Measurements from ENCODE around the gene KCTD13. TPM values are rescaled to one million over a fixed set of nuclear protein-coding genes. Genes with fewer than 3 reads are reported as not detected.
"Not testable (repeated sequence)": the region's sequence is repeated elsewhere in the genome, so short reads cannot be mapped to it uniquely, and the experiment has no call there.

KCTD13 gene
- total RNA-seq, 4 donors from 2014 or later, result 14.4 to 25.7 (median 18.8) TPM

DNA sequence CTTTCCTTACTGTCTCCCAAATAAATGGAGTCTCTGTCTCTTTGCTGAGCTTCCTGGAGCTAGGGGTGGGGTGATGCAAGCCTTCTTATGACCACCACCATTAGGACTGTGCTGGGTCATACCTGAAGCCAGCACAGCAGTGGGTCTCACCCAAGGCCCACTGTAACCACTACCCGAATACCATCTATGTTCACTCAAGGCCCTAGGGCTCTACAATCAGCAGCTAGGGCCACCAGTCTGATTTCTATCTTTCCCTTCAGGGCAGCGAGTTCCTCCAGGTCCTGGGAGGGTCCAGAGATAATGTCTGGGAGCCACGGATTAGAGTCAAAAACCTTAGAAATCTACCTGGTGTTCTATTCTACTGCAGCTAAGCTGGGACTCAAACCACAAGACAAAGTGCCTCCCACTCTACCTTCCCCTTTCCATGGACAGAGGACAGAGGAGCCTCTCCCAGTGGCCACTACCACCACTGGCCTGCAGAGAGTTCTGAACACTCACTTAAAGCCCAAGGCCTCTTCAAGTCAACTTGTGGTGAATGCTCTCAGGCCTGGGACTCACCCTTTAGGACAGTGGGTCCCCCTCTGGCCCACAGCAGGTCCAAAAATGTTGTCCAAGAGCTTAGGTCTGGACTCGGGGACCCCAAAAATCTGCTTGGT lies 24.9 kb upstream of the KCTD13 start:
- 94% methylated on average over 4 of the region's 4 CpGs for WGBS
- no peak for DNase-seq (ENCODE audit: extremely low spot score)
- Histone ChIP-seq H3K4me3 (no peak overlapping the region), H3K36me3 (no peaks in the 10 kb centered on the region), H3K27ac (replicated peaks in 1 of 4) (no peak overlapping the region), H3K4me1 (no peaks in the 10 kb centered on the region), H3K9me3 (no peaks in the 10 kb centered on the region), H3K27me3 (no peaks in the 10 kb centered on the region)
- TF ChIP-seq, protein P1, sequence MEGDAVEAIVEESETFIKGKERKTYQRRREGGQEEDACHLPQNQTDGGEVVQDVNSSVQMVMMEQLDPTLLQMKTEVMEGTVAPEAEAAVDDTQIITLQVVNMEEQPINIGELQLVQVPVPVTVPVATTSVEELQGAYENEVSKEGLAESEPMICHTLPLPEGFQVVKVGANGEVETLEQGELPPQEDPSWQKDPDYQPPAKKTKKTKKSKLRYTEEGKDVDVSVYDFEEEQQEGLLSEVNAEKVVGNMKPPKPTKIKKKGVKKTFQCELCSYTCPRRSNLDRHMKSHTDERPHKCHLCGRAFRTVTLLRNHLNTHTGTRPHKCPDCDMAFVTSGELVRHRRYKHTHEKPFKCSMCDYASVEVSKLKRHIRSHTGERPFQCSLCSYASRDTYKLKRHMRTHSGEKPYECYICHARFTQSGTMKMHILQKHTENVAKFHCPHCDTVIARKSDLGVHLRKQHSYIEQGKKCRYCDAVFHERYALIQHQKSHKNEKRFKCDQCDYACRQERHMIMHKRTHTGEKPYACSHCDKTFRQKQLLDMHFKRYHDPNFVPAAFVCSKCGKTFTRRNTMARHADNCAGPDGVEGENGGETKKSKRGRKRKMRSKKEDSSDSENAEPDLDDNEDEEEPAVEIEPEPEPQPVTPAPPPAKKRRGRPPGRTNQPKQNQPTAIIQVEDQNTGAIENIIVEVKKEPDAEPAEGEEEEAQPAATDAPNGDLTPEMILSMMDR (IDR thresholded peaks at IDR 0.05), result no peak
- TF ChIP-seq POLR2AphosphoS5 (IDR thresholded peaks at IDR 0.05), result no peak
- TF ChIP-seq EP300 (IDR thresholded peaks at IDR 0.05), result no peak
- TF ChIP-seq POLR2A (IDR thresholded peaks at IDR 0.05; ENCODE audit: low read depth), result no peak
- intact Hi-C loops (cut with DNase I), result no loop called here

DNA sequence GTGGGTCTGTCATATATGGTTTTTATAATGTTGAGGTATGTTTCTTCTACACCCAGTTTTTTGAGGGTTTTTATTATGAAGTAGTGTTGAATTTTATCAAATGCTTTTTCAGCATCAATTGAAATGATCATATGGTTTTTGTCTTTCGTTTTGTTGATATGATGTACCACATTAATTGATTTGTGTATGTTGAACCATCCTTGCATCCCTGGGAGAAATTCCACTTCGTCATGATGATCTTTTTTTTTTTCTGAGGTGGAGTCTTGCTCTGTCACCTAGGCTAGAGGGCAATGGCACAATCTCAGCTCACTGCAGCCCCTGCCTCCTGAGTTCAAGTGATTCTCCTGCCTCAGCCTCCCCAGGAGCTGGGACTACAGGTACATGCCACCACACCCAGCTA lies 21.9 kb upstream of the KCTD13 start:
- TF ChIP-seq POLR2AphosphoS5 (IDR thresholded peaks at IDR 0.05) (no peak), EP300 (IDR thresholded peaks at IDR 0.05) (no peak), POLR2A (IDR thresholded peaks at IDR 0.05; ENCODE audit: low read depth) (no peak)
- TF ChIP-seq, protein P1 (IDR thresholded peaks at IDR 0.05), result no peak
- Histone ChIP-seq H3K4me3 (no peak overlapping the region), H3K27me3 (no peaks in the 10 kb centered on the region), H3K9me3 (no peaks in the 10 kb centered on the region), H3K36me3 (no peaks in the 10 kb centered on the region), H3K27ac (replicated peaks in 1 of 4) (no peak overlapping the region), H3K4me1 (peaks cover 0 to 14% (median 11%) of the 10 kb centered on the region in 4 donors)
- 85% methylated on average over 2 of the region's 2 CpGs for WGBS
- intact Hi-C loops (cut with DNase I), result no loop called here
- DNase-seq (ENCODE audit: extremely low spot score), result no peak

GRCh38 chr16:29943846-29944799 lies 18.1 kb upstream of the KCTD13 start:
- intact Hi-C loops (cut with DNase I), result no loop called here
- WGBS, result 25% methylated on average over 11 of the region's 11 CpGs
- Histone ChIP-seq H3K27ac (replicated peaks in 1 of 4) (peak overlapping the region; percentile 50 to 78 (median 64)), H3K27me3 (no peaks in the 10 kb centered on the region), H3K4me1 (peaks cover 0 to 14% (median 11%) of the 10 kb centered on the region in 4 donors), H3K9me3 (no peaks in the 10 kb centered on the region), H3K4me3 (no peak overlapping the region), H3K36me3 (no peaks in the 10 kb centered on the region)
- DNase-seq (ENCODE audit: extremely low spot score), result no peak
- TF ChIP-seq EP300 (IDR thresholded peaks at IDR 0.05) (no peak), POLR2AphosphoS5 (IDR thresholded peaks at IDR 0.05) (peak; percentile 31 to 48), POLR2A (IDR thresholded peaks at IDR 0.05; ENCODE audit: low read depth) (no peak)
- TF ChIP-seq, protein P1 (IDR thresholded peaks at IDR 0.05), result peak in 2 of 3 experiments; percentile 12 to 17

GRCh38 chr16:29940656-29941055 lies 14.6 kb upstream of the KCTD13 start:
- Histone ChIP-seq H3K27me3 (no peaks in the 10 kb centered on the region), H3K4me1 (peaks cover 0 to 14% (median 11%) of the 10 kb centered on the region in 4 donors), H3K9me3 (no peaks in the 10 kb centered on the region), H3K36me3 (no peaks in the 10 kb centered on the region), H3K4me3 (no peak overlapping the region), H3K27ac (replicated peaks in 1 of 4) (no peak overlapping the region)
- no peak for DNase-seq (ENCODE audit: extremely low spot score)
- TF ChIP-seq EP300 (IDR thresholded peaks at IDR 0.05), result no peak
- TF ChIP-seq POLR2A (IDR thresholded peaks at IDR 0.05; ENCODE audit: low read depth), result no peak
- TF ChIP-seq, protein P1 (IDR thresholded peaks at IDR 0.05), result no peak
- TF ChIP-seq POLR2AphosphoS5 (IDR thresholded peaks at IDR 0.05), result no peak
- intact Hi-C loops (cut with DNase I), result no loop called here
- WGBS, result 57% methylated on average over 4 of the region's 4 CpGs

DNA sequence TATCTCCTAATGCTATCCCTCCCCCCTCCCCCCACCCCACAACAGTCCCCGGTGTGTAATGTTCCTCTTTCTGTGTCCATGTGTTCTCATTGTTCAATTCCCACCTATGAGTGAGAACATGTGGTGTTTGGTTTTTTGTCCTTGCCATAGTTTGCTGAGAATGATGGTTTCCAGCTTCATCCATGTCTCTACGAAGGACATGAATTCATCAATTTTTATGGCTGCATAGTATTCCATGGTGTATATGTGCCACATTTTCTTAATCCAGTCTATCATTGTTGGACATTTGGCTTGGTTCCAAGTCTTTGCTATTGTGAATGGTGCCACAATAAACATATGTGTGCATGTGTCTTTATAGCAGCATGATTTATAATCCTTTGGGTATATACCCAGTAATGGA lies 5.7 kb upstream of the KCTD13 start:
- DNase-seq (ENCODE audit: extremely low spot score); intact Hi-C loops (cut with DNase I); H3K27me3 ChIP-seq; H3K36me3 ChIP-seq; H3K9me3 ChIP-seq; H3K4me3 ChIP-seq; H3K27ac ChIP-seq (replicated peaks in 1 of 4): not testable (repeated sequence)
- peaks cover 6 to 11% (median 9%) of the 10 kb centered on the region in 4 donors for H3K4me1 ChIP-seq
- WGBS, result 96% methylated on average over 2 of the region's 2 CpGs
